Endometrial microvascular endothelial cells (primary cell): ENCODE data around the gene TYROBP. TPM values are rescaled to one million over a fixed set of nuclear protein-coding genes. Genes with fewer than 3 reads are reported as not detected.
"Not testable (repeated sequence)": the region's sequence is repeated elsewhere in the genome, so short reads cannot be mapped to it uniquely, and the experiment has no call there.

ENCODE experiments used
- in situ Hi-C: cut with HindIII; loops from 2 replicates; pipeline ENCODE4 v1.10.0; 2017; ENCODE audit warnings: low sequenced_read_pairs, low pct_unique_long_range_greater_than_20kb; ENCODE audit errors: inconsistent ontology term
- total RNA-seq: library from RNA; depleted of rRNA; stranded (reverse); fragments of >200 nt; gene quantifications from one replicate; pipeline ENCODE4 v1.2.3, GENCODE V29; 2015; ENCODE audit errors: inconsistent ontology term

The TYROBP gene
- total RNA-seq, 1 donor from 2014 or later = not detected

- in situ Hi-C loops = no loop called here
Measured at GRCh38 chr19:35904311-35905068, 3.6 kb downstream of the TYROBP start.

- in situ Hi-C loops = no loop called here
Measured at GRCh38 chr19:35903550-35904179, 4.4 kb downstream of the TYROBP start.

GRCh38 chr19:35902870-35903475, 5.1 kb downstream of the TYROBP start:
- in situ Hi-C loops = no loop called here

GRCh38 chr19:35901854-35902661, 6.0 kb downstream of the TYROBP start, which contains the start of gene HCST:
TSS of gene HCST (plus strand) at chr19:35902529. CDS start at chr19:35902594, 65 bp downstream.
- in situ Hi-C loops = no loop called here

- in situ Hi-C loops = no loop called here
Measured at GRCh38 chr19:35901055-35901644, 6.9 kb downstream of the TYROBP start.

GRCh38 chr19:35899547-35900214, 8.4 kb downstream of the TYROBP start:
- in situ Hi-C loops = no loop called here

GRCh38 chr19:35898499-35898809, 9.6 kb downstream of the TYROBP start:
- in situ Hi-C loops = no loop called here

GRCh38 chr19:35897706-35898451, 10.2 kb downstream of the TYROBP start:
- in situ Hi-C loops = no loop called here

- in situ Hi-C loops = no loop called here
Measured at GRCh38 chr19:35896643-35897040, 11.5 kb downstream of the TYROBP start.

GRCh38 chr19:35895911-35896642, 12.0 kb downstream of the TYROBP start:
- in situ Hi-C loops = no loop called here

- in situ Hi-C loops = no loop called here
Measured at GRCh38 chr19:35894342-35894741, 13.8 kb downstream of the TYROBP start.

- in situ Hi-C loops = not testable (repeated sequence)
Measured at GRCh38 chr19:35891819-35892218, 16.3 kb downstream of the TYROBP start.

- in situ Hi-C loops = no loop called here
Measured at GRCh38 chr19:35890113-35890650, 17.9 kb downstream of the TYROBP start.

- in situ Hi-C loops = no loop called here
Measured at GRCh38 chr19:35889370-35890112, 18.6 kb downstream of the TYROBP start.

- in situ Hi-C loops = no loop called here
Measured at GRCh38 chr19:35888398-35888797, 19.7 kb downstream of the TYROBP start.

GRCh38 chr19:35887197-35887596, 20.9 kb downstream of the TYROBP start:
- in situ Hi-C loops = no loop called here
